OCI-LY7 (cell line): Measurements from ENCODE around the gene FAM174B.

ENCODE experiments used
- CTCF ChIP-seq: fragments of 200-600 bp; sonication (generic); conservative IDR thresholded peaks from 2 replicates; pipeline ENCODE4 v1.5.1; 2014; ENCODE audit warnings: mild to moderate bottlenecking, antibody characterized with exemption, low read length, moderate library complexity, mixed read lengths
- EZH2phosphoT487 ChIP-seq: fragments of 200-600 bp; sonication (generic); IDR thresholded peaks from 2 replicates; pipeline ENCODE4 v1.6.1; 2018; ENCODE audit warnings: low read depth, borderline replicate concordance, mild to moderate bottlenecking, mixed run types, antibody characterized with exemption, low read length, moderate library complexity, mixed read lengths

GRCh38 chr15:92696096-92696495, 40.5 kb upstream of the FAM174B start:
- TF ChIP-seq CTCF: no peak
- TF ChIP-seq EZH2phosphoT487: no peak
